Neural cell (in vitro differentiated cells): ENCODE measurements around the gene TFPT. TPM values are rescaled to one million over a fixed set of nuclear protein-coding genes. Genes with fewer than 3 reads are reported as not detected.

ENCODE experiments used
- H2AFZ ChIP-seq: fragments of 200-600, 300-800 bp; sonication (generic), shearing (Covaris generic); 2 replicates; pipeline ENCODE4 v1.6.0; 2014; ENCODE audit warnings: low read depth, mild to moderate bottlenecking, antibody characterized with exemption, low read length, moderate library complexity
- H3F3A ChIP-seq: fragments of 200-600 bp; shearing (Covaris generic); 2 replicates; pipeline ENCODE4 v1.6.1; 2016; ENCODE audit warnings: mild to moderate bottlenecking, moderate library complexity, mixed read lengths, antibody characterized with exemption, low read length; ENCODE audit not compliant: insufficient read depth, poor library complexity, severe bottlenecking
- H3K27ac ChIP-seq: fragments of 200-600, 300-800 bp; sonication (generic), shearing (Covaris generic); 2 replicates; pipeline ENCODE4 v1.5.1; 2014; ENCODE audit warnings: mild to moderate bottlenecking, low read length, moderate library complexity
- H3K27me3 ChIP-seq: fragments of 300-800, 200-600 bp; sonication (generic), shearing (Covaris generic); 2 replicates; pipeline ENCODE4 v1.6.0; 2014; ENCODE audit warnings: mild to moderate bottlenecking, low read depth, low read length, moderate library complexity; ENCODE audit not compliant: insufficient read depth
- H3K36me3 ChIP-seq: fragments of 300-800, 200-600 bp; sonication (generic), shearing (Covaris generic); 2 replicates; pipeline ENCODE4 v1.5.1; 2014; ENCODE audit warnings: mild to moderate bottlenecking, antibody characterized with exemption, low read length, moderate library complexity; ENCODE audit not compliant: insufficient read depth
- H3K4me2 ChIP-seq: fragments of 300-800, 200-600 bp; sonication (generic), shearing (Covaris generic); 2 replicates; pipeline ENCODE4 v1.6.0; 2014; ENCODE audit warnings: mild to moderate bottlenecking, low read length
- H3K4me3 ChIP-seq: fragments of 300-800, 200-600 bp; sonication (generic), shearing (Covaris generic); 2 replicates; pipeline ENCODE4 v1.5.1; 2014; ENCODE audit warnings: mild to moderate bottlenecking, low read length, moderate library complexity
- H3K79me2 ChIP-seq: fragments of 200-600 bp; shearing (Covaris generic); replicated peaks from 2 replicates; pipeline ENCODE4 v1.6.0; 2014; ENCODE audit warnings: mild to moderate bottlenecking, low read length, moderate library complexity; ENCODE audit not compliant: insufficient read depth
- H3K9ac ChIP-seq: fragments of 300-800, 200-600 bp; sonication (generic), shearing (Covaris generic); 2 replicates; pipeline ENCODE4 v1.6.1; 2016; ENCODE audit warnings: mild to moderate bottlenecking, low read length, mixed read lengths
- H3K9me2 ChIP-seq: fragments of 200-600 bp; shearing (Covaris generic); 2 replicates; pipeline ENCODE4 v1.6.1; 2016; ENCODE audit warnings: mild to moderate bottlenecking, low read length, mixed read lengths; ENCODE audit not compliant: insufficient read depth
- H3K9me3 ChIP-seq: fragments of 200-600, 300-800 bp; sonication (generic), shearing (Covaris generic); 2 replicates; pipeline ENCODE4 v1.6.1; 2016; ENCODE audit warnings: mild to moderate bottlenecking, mixed run types, low read length, moderate library complexity, mixed read lengths
- H4K20me1 ChIP-seq: fragments of 200-600 bp; shearing (Covaris generic); 2 replicates; pipeline ENCODE4 v1.6.1; 2016; ENCODE audit warnings: mild to moderate bottlenecking, mixed run types; ENCODE audit not compliant: insufficient read depth
- CTCF ChIP-seq: fragments of 450-650 bp; IDR thresholded peaks from 2 replicates; pipeline ENCODE4 v1.5.1; 2014; ENCODE audit warnings: antibody characterized with exemption, mild to moderate bottlenecking, moderate library complexity; ENCODE audit not compliant: poor library complexity, severe bottlenecking
- EP300 ChIP-seq: fragments of 450-650 bp; conservative IDR thresholded peaks from 2 replicates; pipeline ENCODE4 v1.6.1; 2014; ENCODE audit warnings: antibody characterized with exemption, mild to moderate bottlenecking, moderate library complexity; ENCODE audit not compliant: poor library complexity, severe bottlenecking
- EZH2 ChIP-seq: fragments of 200-600, 300-800 bp; shearing (Covaris generic), sonication (generic); IDR thresholded peaks from 2 replicates; pipeline ENCODE4 v1.6.1; 2014; ENCODE audit warnings: antibody characterized with exemption, low read length, borderline replicate concordance, mild to moderate bottlenecking; ENCODE audit not compliant: insufficient read depth, poor library complexity, severe bottlenecking
- MXI1 ChIP-seq: fragments of 450-650 bp; conservative IDR thresholded peaks from 2 replicates; pipeline ENCODE4 v1.6.1; 2014; ENCODE audit warnings: antibody characterized with exemption, mild to moderate bottlenecking; ENCODE audit not compliant: poor library complexity, severe bottlenecking
- POLR2AphosphoS5 ChIP-seq: IDR thresholded peaks from 2 replicates; pipeline ENCODE4 v1.6.1; 2012
- RAD21 ChIP-seq: fragments of 450-650 bp; conservative IDR thresholded peaks from 2 replicates; pipeline ENCODE4 v1.6.1; 2014; ENCODE audit warnings: antibody characterized with exemption, mild to moderate bottlenecking, moderate library complexity
- REST ChIP-seq: IDR thresholded peaks from 2 replicates; pipeline ENCODE4 v1.6.1; 2012; ENCODE audit warnings: borderline replicate concordance
- SMC3 ChIP-seq: fragments of 450-650 bp; conservative IDR thresholded peaks from 2 replicates; pipeline ENCODE4 v1.6.1; 2014; ENCODE audit warnings: antibody characterized with exemption, mild to moderate bottlenecking, moderate library complexity; ENCODE audit not compliant: poor library complexity
- TAF1 ChIP-seq: IDR thresholded peaks from 2 replicates; pipeline ENCODE4 v1.6.1; 2012; ENCODE audit warnings: low read depth
- polyA plus RNA-seq: library from polyadenylated mRNA; depleted of rRNA; stranded (reverse); fragments of >200 nt; gene quantifications from 2 replicates; pipeline ENCODE4 v1.2.3, GENCODE V29; 2014

The TFPT gene
- polyA plus RNA-seq, 1 donor from 2014 or later = 24.3 TPM

GRCh38 chr19:54154603-54155345, 39.3 kb upstream of the TFPT start:
- Histone ChIP-seq H3F3A (no peaks in the 10 kb centered on the region), H3K36me3 (no peaks in the 10 kb centered on the region), H3K9me2 (no peaks in the 10 kb centered on the region), H4K20me1 (no peaks in the 10 kb centered on the region), H3K9me3 (no peaks in the 10 kb centered on the region), H3K27me3 (no peaks in the 10 kb centered on the region), H3K4me3 (no peak overlapping the region), H2AFZ (no peak overlapping the region), H3K79me2 (peaks cover 9% of the 10 kb centered on the region), H3K4me2 (no peak overlapping the region), H3K9ac (no peak overlapping the region), H3K27ac (no peak overlapping the region)
- TF ChIP-seq CTCF (no peak), RAD21 (no peak), TAF1 (no peak), EP300 (no peak), EZH2 (no peak), MXI1 (no peak), SMC3 (no peak), REST (no peak)

- no peaks in the 10 kb centered on the region for H3K27me3 ChIP-seq
- no peaks in the 10 kb centered on the region for H3K9me2 ChIP-seq
- no peak overlapping the region for H3K4me3 ChIP-seq
- H3F3A ChIP-seq = no peaks in the 10 kb centered on the region
- H3K36me3 ChIP-seq = no peaks in the 10 kb centered on the region
- H3K4me2 ChIP-seq = no peak overlapping the region
- H3K9me3 ChIP-seq = no peaks in the 10 kb centered on the region
- no peak overlapping the region for H2AFZ ChIP-seq
- TF ChIP-seq SMC3 (no peak), EP300 (no peak), MXI1 (no peak), CTCF (no peak), TAF1 (no peak), EZH2 (no peak), REST (no peak), RAD21 (no peak), POLR2AphosphoS5 (no peak)
- H3K9ac ChIP-seq = no peak overlapping the region
- H3K79me2 ChIP-seq = peaks cover 6% of the 10 kb centered on the region
- no peaks in the 10 kb centered on the region for H4K20me1 ChIP-seq
- H3K27ac ChIP-seq = no peak overlapping the region
Measured at GRCh38 chr19:54153731-54154326, 38.4 kb upstream of the TFPT start.
